Colonic mucosa (tissue), 4 donors: ENCODE data around the gene GATA3. TPM values are rescaled to one million over a fixed set of nuclear protein-coding genes. Genes with fewer than 3 reads are reported as not detected.

ENCODE experiments used
- DNase-seq: peaks from one replicate; pipeline ENCODE4 v3.0.0-alpha.2; 2020
- H3K27ac ChIP-seq: fragments of 200-600 bp; one replicate; pipeline ENCODE4 v1.8.0; 2021
- H3K27me3 ChIP-seq: fragments of 200-600 bp; one replicate; pipeline ENCODE4 v1.8.0; 2021
- H3K36me3 ChIP-seq: fragments of 200-600 bp; one replicate; pipeline ENCODE4 v1.8.0; 2021
- H3K4me1 ChIP-seq: fragments of 200-600 bp; one replicate; pipeline ENCODE4 v1.8.0; 2021; ENCODE audit warnings: mild to moderate bottlenecking
- H3K4me3 ChIP-seq: fragments of 200-600 bp; one replicate; pipeline ENCODE4 v1.8.0; 2021
- H3K9ac ChIP-seq, 2 donors: one replicate each; pipeline ENCODE4 v1.7.0; 2013; ENCODE audit warnings: control low read depth in 2 of 2, low read depth in 2 of 2, low read length in 2 of 2
- H3K9me3 ChIP-seq: fragments of 200-600 bp; one replicate; pipeline ENCODE4 v1.8.0; 2021
- intact Hi-C: fragments of 100-400 bp; cut with DNase I; formaldehyde crosslinking; loops from one replicate; pipeline ENCODE4 v1.14.1; 2022
- total RNA-seq, 2 donors: library from RNA; stranded (reverse); fragmentation: NEBNext Ultra II Directional in 1 of 2; extraction: Animal tissue kit (Norgen Biotek cat#: 25700) in 1 of 2; gene quantifications; one replicate each; pipeline ENCODE4 v1.2.1, GENCODE V29; 2021
- TF ChIP-seq, protein P1 (sequence below): fragments of 200-600 bp; IDR thresholded peaks from one replicate; pipeline ENCODE4 v1.8.0; 2022; ENCODE audit warnings: antibody characterized with exemption, mild to moderate bottlenecking
- donor health status: healthy.
- donor health status: DM: no; HTN: no; CAD: no.
- donor health status: DM: no; HTN: no; CAD: no.

The GATA3 gene
- total RNA-seq, 2 donors from 2014 or later = 0.48 to 0.54 TPM

DNA sequence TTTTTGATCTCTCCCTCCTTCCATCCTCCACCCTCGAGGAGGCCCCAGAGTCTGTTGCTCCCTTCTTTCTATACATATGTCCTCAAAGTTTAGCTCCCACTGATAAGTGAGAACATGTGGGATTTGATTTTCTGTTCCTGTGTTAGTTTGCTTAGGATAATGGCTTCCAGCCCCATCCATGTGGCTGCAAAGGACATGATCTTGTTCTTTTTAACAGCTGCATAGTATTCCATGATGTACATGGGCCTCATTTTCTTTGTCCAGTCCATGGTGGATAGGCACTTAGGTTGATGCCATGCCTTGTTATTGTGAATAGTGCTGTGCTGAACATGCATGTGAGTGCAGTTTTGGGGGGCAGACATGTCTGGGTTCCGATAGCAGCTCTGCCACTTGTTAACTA, 51.4 kb downstream of the GATA3 start:
- no peak for DNase-seq
- Histone ChIP-seq H3K36me3 (no peaks in the 10 kb centered on the region), H3K27me3 (no peaks in the 10 kb centered on the region), H3K4me3 (no peak overlapping the region), H3K9ac (no peak overlapping the region), H3K9me3 (no peaks in the 10 kb centered on the region), H3K27ac (no peak overlapping the region), H3K4me1 (no peaks in the 10 kb centered on the region)
- intact Hi-C loops = no loop called here
- TF ChIP-seq, protein P1, sequence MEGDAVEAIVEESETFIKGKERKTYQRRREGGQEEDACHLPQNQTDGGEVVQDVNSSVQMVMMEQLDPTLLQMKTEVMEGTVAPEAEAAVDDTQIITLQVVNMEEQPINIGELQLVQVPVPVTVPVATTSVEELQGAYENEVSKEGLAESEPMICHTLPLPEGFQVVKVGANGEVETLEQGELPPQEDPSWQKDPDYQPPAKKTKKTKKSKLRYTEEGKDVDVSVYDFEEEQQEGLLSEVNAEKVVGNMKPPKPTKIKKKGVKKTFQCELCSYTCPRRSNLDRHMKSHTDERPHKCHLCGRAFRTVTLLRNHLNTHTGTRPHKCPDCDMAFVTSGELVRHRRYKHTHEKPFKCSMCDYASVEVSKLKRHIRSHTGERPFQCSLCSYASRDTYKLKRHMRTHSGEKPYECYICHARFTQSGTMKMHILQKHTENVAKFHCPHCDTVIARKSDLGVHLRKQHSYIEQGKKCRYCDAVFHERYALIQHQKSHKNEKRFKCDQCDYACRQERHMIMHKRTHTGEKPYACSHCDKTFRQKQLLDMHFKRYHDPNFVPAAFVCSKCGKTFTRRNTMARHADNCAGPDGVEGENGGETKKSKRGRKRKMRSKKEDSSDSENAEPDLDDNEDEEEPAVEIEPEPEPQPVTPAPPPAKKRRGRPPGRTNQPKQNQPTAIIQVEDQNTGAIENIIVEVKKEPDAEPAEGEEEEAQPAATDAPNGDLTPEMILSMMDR = no peak

DNA sequence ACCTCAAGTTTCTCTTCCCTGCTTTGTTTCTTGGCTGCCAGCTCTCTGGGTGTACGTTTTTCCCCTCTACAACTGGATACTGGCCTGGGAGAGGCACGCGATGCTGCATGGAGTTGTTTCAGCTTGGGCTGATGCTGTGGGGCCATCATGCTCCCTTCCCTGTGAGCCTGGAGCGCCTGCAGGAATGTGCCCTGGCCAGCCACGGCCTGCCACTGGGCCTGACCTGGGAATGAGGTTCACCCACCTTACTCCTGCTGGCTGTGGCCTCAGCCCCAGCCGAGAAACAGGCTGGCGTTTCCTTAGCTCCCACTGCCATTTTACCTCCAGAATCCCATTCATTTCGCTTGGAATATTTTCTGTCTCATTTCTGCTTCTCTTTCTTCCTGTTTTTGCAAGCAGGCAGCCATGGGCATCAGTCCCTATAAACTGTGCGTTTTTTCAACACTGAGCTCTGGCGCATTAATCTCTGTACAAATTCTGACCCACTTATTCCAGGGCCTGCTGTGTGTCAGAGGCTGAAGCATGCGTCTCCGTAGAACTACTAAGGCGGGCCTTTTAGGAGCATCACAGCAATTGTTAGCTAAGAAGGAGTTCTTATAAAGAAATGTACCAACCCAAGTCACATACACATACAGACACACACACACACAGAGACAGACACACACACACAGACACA, 57.9 kb downstream of the GATA3 start:
- H3K36me3 ChIP-seq = no peaks in the 10 kb centered on the region
- H3K4me1 ChIP-seq = no peaks in the 10 kb centered on the region
- DNase-seq = no peak
- H3K4me3 ChIP-seq = no peak overlapping the region
- H3K9me3 ChIP-seq = no peaks in the 10 kb centered on the region
- H3K27me3 ChIP-seq = no peaks in the 10 kb centered on the region
- no peak overlapping the region for H3K27ac ChIP-seq
- intact Hi-C loops = no loop called here
- H3K9ac ChIP-seq = no peak overlapping the region
- TF ChIP-seq, protein P1 = no peak

DNA sequence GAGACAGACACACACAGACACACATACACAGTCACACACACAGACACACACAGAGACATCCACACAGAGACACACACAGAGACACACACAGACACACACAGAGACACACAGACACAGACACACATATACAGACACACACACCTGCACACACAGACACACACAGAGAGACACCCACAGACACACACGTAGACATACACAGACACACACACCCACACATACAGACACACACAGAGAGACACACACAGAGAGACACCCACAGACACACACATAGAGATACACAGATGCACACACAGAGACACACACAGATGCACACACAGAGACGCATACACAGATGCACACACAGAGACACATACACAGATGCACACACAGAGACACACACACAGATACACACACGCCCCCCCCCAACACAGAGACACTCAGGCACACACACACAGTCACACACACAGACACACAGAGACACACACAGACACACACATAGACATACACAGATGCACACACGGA, 58.5 kb downstream of the GATA3 start:
- no peak overlapping the region for H3K9ac ChIP-seq
- H3K27ac ChIP-seq = no peak overlapping the region
- no peaks in the 10 kb centered on the region for H3K9me3 ChIP-seq
- intact Hi-C loops = no loop called here
- H3K27me3 ChIP-seq = no peaks in the 10 kb centered on the region
- TF ChIP-seq, protein P1 = no peak
- no peaks in the 10 kb centered on the region for H3K36me3 ChIP-seq
- no peaks in the 10 kb centered on the region for H3K4me1 ChIP-seq
- H3K4me3 ChIP-seq = no peak overlapping the region
- DNase-seq = no peak

DNA sequence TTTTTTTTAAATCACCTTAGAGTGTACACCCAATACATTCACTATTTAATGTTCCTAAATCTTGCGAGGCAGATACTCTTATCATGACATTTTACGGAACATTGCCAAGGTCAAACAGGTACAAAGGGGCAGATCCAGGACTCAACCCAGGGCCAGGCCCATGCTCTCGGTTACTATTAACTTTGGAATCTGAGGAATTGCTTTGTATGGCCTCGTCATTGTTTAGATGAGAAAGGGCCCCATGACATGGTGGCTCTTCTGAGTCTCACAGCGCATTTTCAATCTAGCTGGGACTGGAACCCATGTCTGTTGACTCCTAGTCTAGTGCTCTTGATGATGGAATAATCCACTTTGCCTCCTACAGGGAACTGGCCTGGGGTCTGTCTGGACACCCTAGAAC, 59.1 kb downstream of the GATA3 start:
- no peak for DNase-seq
- TF ChIP-seq, protein P1 = no peak
- Histone ChIP-seq H3K36me3 (no peaks in the 10 kb centered on the region), H3K27me3 (no peaks in the 10 kb centered on the region), H3K4me1 (no peaks in the 10 kb centered on the region), H3K9ac (no peak overlapping the region), H3K4me3 (no peak overlapping the region), H3K9me3 (no peaks in the 10 kb centered on the region), H3K27ac (no peak overlapping the region)
- intact Hi-C loops = no loop called here

DNA sequence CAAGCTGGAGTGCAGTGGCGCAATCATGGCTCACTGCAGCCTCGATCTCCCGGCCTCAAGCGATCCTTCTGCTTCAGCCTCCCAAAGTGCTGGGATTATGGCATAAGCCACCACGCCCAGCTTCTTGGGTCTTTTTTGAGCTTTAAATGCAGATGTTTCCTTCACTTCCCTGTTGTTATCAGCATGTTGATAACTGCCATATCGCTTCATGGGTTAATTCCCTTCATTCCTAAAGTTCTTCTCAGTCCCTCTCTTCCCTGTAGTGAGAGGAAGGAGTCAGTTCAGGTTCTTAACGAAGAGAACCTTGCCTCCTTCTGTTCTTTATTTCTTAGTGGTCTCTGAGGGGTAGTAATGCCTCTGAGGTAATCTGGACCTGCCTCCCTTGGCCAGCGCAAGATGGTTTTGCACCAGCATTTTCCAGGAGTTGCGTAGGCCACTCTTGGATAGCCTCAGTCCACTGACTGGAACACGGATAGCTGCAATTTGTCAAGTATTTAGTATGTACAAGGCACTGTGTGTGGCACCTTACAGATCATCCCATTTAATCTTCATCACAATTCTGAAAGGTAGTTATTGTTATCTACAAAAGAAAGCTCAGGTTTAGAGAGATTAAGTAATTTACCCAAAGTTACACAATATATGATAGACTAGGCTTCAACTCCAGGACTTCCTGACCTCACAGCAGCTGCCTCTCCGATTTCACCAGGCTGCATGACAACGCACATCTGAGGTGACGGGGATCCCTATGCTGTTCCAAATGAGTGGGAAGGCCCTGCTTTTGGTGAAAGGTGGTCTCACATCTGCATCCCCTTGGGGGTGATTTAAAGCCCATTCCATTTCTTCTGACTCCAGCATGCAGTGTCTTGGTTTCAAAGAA, 60.5 kb downstream of the GATA3 start:
- intact Hi-C loops = no loop called here
- TF ChIP-seq, protein P1 = no peak
- Histone ChIP-seq H3K4me3 (no peak overlapping the region), H3K9me3 (no peaks in the 10 kb centered on the region), H3K27ac (no peak overlapping the region), H3K9ac (no peak overlapping the region), H3K36me3 (no peaks in the 10 kb centered on the region), H3K27me3 (no peaks in the 10 kb centered on the region), H3K4me1 (no peaks in the 10 kb centered on the region)
- no peak for DNase-seq
